SJCRH30 (cell line): ENCODE results near the gene OAS1. TPM values are rescaled to one million over a fixed set of nuclear protein-coding genes. Genes with fewer than 3 reads are reported as not detected.
"Not testable (repeated sequence)": the region's sequence is repeated elsewhere in the genome, so short reads cannot be mapped to it uniquely, and the experiment has no call there.

ENCODE experiments used
- DNase-seq, 2 experiments: peaks; one replicate each; pipeline ENCODE4 v3.0.0-alpha.2; 2015 to 2020
- H3K27ac ChIP-seq: fragments of 250-450 bp; sonication (Bioruptor Pico); 2 replicates; pipeline ENCODE4 v1.5.1; 2020; ENCODE audit warnings: mild to moderate bottlenecking, moderate library complexity
- H3K27me3 ChIP-seq: fragments of 250-450 bp; sonication (Bioruptor Pico); 2 replicates; pipeline ENCODE4 v1.5.1; 2020; ENCODE audit warnings: mild to moderate bottlenecking, moderate library complexity
- H3K36me3 ChIP-seq: fragments of 250-450 bp; sonication (Bioruptor Pico); 2 replicates; pipeline ENCODE4 v1.5.1; 2020; ENCODE audit warnings: mild to moderate bottlenecking, moderate library complexity
- H3K4me1 ChIP-seq: fragments of 250-450 bp; sonication (Bioruptor Pico); 2 replicates; pipeline ENCODE4 v1.5.1; 2020; ENCODE audit warnings: mild to moderate bottlenecking, moderate library complexity
- H3K4me3 ChIP-seq: fragments of 250-450 bp; sonication (Bioruptor Pico); 2 replicates; pipeline ENCODE4 v1.5.1; 2020; ENCODE audit warnings: mild to moderate bottlenecking, moderate library complexity
- H3K9me3 ChIP-seq: fragments of 250-450 bp; sonication (Bioruptor Pico); replicated peaks from 2 replicates; pipeline ENCODE4 v1.5.1; 2020; ENCODE audit warnings: mild to moderate bottlenecking, moderate library complexity
- total RNA-seq: library from RNA; depleted of rRNA; stranded (reverse); fragments of >200 nt; shearing (Covaris generic); gene quantifications from 2 replicates; pipeline ENCODE4 v1.2.3, GENCODE V29; 2014

OAS1 gene
- total RNA-seq, 1 experiment from 2014 or later, result not detected

DNA sequence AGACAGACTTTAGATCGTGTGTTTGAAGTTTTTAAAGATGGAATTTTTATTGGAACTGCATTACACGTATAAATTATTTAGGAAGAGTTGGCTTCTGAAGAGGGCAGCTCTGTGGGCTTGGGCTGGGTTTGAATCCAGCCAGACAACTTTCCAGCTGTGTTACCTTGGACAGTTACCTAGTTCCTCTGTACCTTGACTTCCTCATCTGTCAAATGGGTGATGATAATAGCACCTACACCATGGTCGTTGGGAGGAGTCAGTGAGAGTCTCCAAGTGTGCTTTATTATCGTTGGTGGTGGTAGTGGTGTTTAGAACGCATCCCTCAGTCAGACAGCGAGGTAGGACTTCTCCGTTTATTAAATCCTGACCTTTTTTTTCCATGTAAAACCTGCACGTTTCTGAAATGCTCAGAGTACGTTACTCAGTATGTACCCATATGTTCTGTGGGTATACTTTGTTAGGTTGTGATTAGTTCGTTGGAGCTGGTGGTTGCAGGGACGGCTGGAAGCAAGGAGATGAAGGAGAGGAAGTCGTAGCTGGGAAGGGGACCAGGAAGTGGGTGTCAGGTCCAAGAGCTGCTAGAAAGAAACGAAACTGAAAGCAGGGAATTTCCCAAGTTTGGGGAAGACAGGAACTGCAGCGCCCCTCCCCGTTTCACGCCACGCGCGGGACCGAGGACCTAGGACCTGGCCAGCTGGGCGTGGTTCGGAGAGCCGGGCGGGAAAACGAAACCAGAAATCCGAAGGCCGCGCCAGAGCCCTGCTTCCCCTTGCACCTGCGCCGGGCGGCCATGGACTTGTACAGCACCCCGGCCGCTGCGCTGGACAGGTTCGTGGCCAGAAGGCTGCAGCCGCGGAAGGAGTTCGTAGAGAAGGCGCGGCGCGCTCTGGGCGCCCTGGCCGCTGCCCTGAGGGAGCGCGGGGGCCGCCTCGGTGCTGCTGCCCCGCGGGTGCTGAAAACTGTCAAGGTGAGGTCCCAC, 31.3 kb downstream of the OAS1 start, which contains the start of gene OAS3:
Gene OAS3, plus strand, starts transcription at position 734 of the 979 bp plus-strand sequence. Its CDS starts 57 bp downstream, at position 791.
- Histone ChIP-seq H3K27me3 (no peaks in the 10 kb centered on the region), H3K36me3 (no peaks in the 10 kb centered on the region), H3K4me1 (no peaks in the 10 kb centered on the region), H3K4me3 (peak within 1 kb of the TSS; percentile 39), H3K27ac (no peak within 1 kb of the TSS), H3K9me3 (no peaks in the 10 kb centered on the region)
- peak; percentile 6 for DNase-seq

DNA sequence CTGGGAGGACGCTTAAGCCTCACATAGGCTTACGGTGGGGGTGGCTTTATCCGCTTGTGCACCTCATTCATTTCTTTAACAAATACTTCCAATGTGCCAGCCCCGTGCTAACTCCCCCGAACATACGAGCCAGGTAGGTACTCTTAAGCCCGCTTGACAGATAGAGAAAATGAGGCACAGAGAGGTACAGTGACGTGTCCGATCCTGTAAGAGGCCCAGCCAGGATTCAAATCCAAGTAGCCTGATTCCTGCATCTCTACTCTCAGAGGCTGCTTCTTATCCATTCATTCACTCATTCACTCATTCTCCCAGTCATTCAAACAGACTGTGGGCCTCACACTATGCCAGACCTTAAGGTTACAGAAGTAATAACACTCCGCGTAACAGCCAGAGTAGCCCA, 32.0 kb downstream of the OAS1 start:
- no peaks in the 10 kb centered on the region for H3K9me3 ChIP-seq
- H3K4me3 ChIP-seq, result peak overlapping the region; percentile 39
- no peak for DNase-seq
- no peaks in the 10 kb centered on the region for H3K4me1 ChIP-seq
- no peaks in the 10 kb centered on the region for H3K27me3 ChIP-seq
- H3K36me3 ChIP-seq, result no peaks in the 10 kb centered on the region
- no peak overlapping the region for H3K27ac ChIP-seq

DNA sequence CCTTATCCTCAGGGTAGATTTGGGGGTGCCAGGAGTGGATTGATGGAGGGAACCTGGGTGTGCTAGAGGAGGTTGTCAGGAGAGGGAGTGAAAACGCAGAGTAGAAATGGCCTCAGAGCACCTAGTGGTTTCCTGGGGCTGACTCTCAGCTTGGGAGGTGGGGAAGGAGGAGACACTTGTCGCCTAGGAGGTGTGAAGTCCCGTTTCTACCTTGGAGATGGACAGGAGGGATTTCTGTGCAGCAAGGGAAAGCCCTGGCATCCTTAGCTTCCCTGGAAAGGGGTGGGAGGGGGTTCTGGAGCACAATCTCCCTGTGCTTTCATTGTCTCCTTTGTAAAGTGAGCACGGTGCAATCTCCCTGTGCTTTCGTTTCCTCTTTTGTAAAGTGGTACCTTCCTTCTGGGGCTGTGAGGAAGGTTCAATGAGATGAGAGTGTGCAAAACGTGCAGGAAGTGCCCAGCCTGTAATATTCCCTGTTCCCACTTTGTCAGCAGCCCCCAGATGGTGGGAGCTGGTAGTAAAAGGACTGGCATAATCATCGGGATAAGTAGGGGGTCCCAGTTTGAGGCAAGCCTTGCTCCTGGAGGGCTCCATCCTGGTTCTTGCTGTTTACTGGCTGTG, 33.1 kb downstream of the OAS1 start:
- Histone ChIP-seq H3K27me3 (no peaks in the 10 kb centered on the region), H3K36me3 (no peaks in the 10 kb centered on the region), H3K9me3 (no peaks in the 10 kb centered on the region), H3K4me1 (no peaks in the 10 kb centered on the region), H3K4me3 (no peak overlapping the region), H3K27ac (no peak overlapping the region)
- no peak for DNase-seq

DNA sequence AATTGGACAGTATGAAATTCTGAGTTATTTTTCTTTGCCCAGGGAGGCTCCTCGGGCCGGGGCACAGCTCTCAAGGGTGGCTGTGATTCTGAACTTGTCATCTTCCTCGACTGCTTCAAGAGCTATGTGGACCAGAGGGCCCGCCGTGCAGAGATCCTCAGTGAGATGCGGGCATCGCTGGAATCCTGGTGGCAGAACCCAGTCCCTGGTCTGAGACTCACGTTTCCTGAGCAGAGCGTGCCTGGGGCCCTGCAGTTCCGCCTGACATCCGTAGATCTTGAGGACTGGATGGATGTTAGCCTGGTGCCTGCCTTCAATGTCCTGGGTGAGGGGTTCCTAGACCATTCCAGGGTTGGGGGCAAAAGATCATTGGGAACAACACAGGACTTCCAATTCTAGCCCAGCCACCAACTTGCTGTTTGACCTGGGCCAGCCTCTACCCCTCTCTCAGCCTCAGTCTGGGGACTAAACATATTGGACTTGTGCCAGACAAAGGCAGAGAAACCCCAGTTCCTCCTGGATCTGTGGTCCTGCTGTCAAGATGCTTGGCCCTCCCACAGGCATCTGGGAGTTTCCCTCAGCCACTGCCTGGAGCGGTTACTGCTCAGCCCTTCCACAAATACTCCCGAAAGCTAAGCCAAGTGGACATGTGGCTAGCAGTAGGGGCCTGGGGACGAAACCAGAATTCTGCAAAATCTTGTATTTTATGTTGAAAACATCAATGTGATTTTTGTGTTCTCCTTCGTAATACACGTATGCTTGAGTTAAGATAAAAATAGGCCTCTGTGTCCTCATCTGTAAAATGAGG, 35.0 kb downstream of the OAS1 start:
- H3K27ac ChIP-seq, result no peak overlapping the region
- no peak overlapping the region for H3K4me3 ChIP-seq
- H3K9me3 ChIP-seq, result no peaks in the 10 kb centered on the region
- no peaks in the 10 kb centered on the region for H3K27me3 ChIP-seq
- no peaks in the 10 kb centered on the region for H3K36me3 ChIP-seq
- no peaks in the 10 kb centered on the region for H3K4me1 ChIP-seq
- no peak for DNase-seq

DNA sequence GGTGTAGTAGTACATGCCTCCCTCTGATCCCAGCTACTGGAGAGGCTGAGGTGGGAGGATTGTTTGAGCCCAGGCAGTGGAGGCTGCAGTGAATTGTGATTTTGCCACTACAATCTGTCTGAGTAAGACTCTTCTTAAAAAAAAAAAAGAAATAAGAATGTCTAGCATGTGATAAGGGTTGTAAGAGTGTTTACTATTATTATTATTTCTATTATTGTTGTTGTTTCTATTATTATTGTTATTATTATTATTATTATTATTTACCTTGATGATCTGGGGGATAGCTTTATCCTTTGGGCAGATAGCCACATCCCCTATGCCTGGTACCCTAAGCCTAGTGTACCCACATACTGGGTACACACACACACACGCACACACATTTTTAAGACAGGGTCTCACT, 35.8 kb downstream of the OAS1 start:
- no peaks in the 10 kb centered on the region for H3K27me3 ChIP-seq
- H3K36me3 ChIP-seq, result no peaks in the 10 kb centered on the region
- no peak overlapping the region for H3K27ac ChIP-seq
- no peak overlapping the region for H3K4me3 ChIP-seq
- no peaks in the 10 kb centered on the region for H3K4me1 ChIP-seq
- no peak for DNase-seq
- no peaks in the 10 kb centered on the region for H3K9me3 ChIP-seq

DNA sequence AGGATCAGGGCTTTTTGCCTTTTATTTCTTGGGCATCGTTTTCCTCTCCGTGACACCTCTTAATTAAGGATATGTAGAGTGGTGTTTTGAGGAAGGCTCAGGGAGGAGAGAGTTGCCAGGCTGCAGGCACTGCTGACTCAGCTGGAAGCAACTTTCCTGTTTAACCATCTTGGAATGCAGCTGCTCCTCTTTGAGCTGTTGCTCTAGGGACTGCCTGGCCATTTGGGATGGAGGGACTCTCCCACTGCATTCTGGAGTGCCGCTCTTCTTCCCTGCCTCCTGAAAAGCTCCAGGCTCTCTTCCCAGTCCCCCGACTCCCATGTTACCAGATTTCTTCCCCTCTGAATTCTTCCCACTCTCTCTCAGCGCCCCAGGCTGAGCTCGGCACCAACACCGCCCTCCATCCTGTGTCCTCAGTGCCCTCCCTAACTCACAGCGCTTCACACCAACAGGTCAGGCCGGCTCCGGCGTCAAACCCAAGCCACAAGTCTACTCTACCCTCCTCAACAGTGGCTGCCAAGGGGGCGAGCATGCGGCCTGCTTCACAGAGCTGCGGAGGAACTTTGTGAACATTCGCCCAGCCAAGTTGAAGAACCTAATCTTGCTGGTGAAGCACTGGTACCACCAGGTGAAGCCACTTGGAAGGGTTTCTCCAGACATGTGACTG, 37.4 kb downstream of the OAS1 start:
- Histone ChIP-seq H3K4me1 (no peaks in the 10 kb centered on the region), H3K9me3 (no peaks in the 10 kb centered on the region), H3K4me3 (no peak overlapping the region), H3K27ac (no peak overlapping the region), H3K27me3 (no peaks in the 10 kb centered on the region), H3K36me3 (no peaks in the 10 kb centered on the region)
- no peak for DNase-seq

DNA sequence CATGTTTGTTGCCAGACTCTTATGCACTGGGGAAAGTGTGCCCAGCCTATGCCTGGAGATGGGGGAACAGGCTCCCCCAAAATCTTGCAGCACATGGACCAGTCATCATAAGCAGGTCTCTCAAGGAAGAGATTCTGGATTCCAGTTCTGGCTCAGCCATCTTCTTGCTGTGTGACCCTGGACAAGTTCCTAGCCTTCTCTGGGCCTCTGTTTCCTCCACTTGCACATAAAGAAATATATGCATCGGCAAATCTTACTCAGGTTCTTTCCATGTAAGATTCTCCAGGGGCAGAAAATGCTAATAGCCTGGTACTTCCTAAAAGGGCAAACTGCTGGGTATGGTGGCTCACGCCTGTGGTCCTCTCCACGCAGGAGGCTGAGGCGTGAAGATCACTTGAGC, 38.8 kb downstream of the OAS1 start:
- Histone ChIP-seq H3K4me3 (no peak overlapping the region), H3K27ac (no peak overlapping the region), H3K36me3 (no peaks in the 10 kb centered on the region), H3K4me1 (no peaks in the 10 kb centered on the region), H3K9me3 (no peaks in the 10 kb centered on the region), H3K27me3 (no peaks in the 10 kb centered on the region)
- DNase-seq, result no peak

DNA sequence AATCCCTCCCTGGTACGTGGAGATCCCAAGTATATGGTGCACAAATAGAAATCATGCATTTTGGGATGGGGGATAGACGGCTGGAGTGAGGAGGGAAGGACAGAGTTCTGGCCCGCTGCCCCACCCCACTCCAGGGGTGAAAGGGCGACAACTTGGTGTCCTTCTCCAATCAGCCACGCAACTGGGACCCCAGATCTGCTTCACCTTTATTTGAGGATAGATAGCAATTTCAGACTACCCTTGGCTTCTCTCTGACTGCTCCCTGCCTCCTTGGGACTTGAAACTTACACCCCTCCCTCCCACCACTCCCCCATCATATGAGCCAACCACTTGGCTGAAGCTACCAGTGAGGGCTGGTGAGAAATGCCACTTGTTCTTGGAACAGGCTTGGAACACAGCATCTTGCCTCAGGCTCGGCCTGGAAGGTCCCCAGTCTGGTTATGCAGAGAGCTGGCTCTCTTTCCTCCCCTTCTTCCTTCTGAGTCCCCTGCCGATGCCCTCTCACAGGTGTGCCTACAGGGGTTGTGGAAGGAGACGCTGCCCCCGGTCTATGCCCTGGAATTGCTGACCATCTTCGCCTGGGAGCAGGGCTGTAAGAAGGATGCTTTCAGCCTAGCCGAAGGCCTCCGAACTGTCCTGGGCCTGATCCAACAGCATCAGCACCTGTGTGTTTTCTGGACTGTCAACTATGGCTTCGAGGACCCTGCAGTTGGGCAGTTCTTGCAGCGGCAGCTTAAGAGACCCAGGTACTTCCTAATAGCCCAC, 39.7 kb downstream of the OAS1 start:
- Histone ChIP-seq H3K27ac (no peak overlapping the region), H3K27me3 (no peaks in the 10 kb centered on the region), H3K4me3 (no peak overlapping the region), H3K36me3 (no peaks in the 10 kb centered on the region), H3K4me1 (no peaks in the 10 kb centered on the region), H3K9me3 (no peaks in the 10 kb centered on the region)
- no peak for DNase-seq

DNA sequence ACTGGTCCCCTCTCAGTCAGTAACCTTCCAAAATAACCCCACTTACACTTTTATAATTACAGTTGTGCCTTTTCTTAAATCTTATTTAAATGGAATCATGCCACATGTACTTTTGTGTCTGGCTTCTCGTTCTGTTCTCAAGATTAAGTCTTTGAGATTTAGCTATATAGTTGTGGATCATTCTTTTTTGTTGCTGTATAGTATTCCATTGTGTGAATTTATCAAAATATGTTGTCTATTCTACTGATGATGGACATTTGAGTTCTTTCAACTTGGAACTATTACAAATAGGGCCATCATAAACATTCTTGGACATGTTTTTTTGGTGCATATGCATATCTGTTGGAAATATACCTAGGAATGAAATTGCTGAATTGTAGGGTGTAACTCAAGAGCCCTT, 40.6 kb downstream of the OAS1 start:
- no peaks in the 10 kb centered on the region for H3K9me3 ChIP-seq
- no peak overlapping the region for H3K27ac ChIP-seq
- H3K4me3 ChIP-seq, result no peak overlapping the region
- H3K4me1 ChIP-seq, result no peaks in the 10 kb centered on the region
- no peaks in the 10 kb centered on the region for H3K27me3 ChIP-seq
- no peak for DNase-seq
- H3K36me3 ChIP-seq, result no peaks in the 10 kb centered on the region

DNA sequence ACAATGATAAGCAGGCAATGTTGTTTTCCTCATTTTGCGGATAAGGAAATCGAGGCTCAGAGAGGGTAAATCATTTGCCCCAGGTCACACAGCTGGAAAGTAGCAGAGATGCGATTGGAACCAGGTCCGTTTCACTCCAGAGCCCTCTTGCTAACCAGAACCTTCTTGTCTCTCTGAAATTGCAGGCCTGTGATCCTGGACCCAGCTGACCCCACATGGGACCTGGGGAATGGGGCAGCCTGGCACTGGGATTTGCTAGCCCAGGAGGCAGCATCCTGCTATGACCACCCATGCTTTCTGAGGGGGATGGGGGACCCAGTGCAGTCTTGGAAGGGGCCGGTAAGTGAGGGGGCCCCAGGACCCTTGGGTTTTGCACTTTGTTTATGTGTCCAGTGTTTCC, 41.0 kb downstream of the OAS1 start:
- no peak for DNase-seq
- H3K36me3 ChIP-seq, result no peaks in the 10 kb centered on the region
- no peaks in the 10 kb centered on the region for H3K4me1 ChIP-seq
- no peak overlapping the region for H3K27ac ChIP-seq
- H3K9me3 ChIP-seq, result no peaks in the 10 kb centered on the region
- no peak overlapping the region for H3K4me3 ChIP-seq
- no peaks in the 10 kb centered on the region for H3K27me3 ChIP-seq

DNA sequence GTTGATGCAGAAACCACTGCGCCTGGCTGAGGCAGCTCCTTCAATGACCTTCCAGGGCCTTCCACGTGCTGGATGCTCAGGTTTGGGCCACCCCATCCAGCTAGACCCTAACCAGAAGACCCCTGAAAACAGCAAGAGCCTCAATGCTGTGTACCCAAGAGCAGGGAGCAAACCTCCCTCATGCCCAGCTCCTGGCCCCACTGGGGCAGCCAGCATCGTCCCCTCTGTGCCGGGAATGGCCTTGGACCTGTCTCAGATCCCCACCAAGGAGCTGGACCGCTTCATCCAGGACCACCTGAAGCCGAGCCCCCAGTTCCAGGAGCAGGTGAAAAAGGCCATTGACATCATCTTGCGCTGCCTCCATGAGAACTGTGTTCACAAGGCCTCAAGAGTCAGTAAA, 42.0 kb downstream of the OAS1 start:
- no peak overlapping the region for H3K4me3 ChIP-seq
- no peak overlapping the region for H3K27ac ChIP-seq
- no peaks in the 10 kb centered on the region for H3K4me1 ChIP-seq
- no peaks in the 10 kb centered on the region for H3K36me3 ChIP-seq
- no peak for DNase-seq
- no peaks in the 10 kb centered on the region for H3K9me3 ChIP-seq
- H3K27me3 ChIP-seq, result no peaks in the 10 kb centered on the region

DNA sequence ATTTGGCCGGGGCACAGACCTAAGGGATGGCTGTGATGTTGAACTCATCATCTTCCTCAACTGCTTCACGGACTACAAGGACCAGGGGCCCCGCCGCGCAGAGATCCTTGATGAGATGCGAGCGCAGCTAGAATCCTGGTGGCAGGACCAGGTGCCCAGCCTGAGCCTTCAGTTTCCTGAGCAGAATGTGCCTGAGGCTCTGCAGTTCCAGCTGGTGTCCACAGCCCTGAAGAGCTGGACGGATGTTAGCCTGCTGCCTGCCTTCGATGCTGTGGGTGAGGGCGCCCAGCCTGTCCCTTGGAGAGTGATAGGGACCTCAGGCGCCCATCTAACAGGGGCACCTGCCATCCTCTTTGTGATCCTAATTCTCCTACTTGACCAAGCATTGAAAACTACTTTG, 43.9 kb downstream of the OAS1 start:
- Histone ChIP-seq H3K36me3 (no peaks in the 10 kb centered on the region), H3K4me1 (no peaks in the 10 kb centered on the region), H3K27me3 (no peaks in the 10 kb centered on the region), H3K9me3 (no peaks in the 10 kb centered on the region), H3K27ac (no peak overlapping the region), H3K4me3 (no peak overlapping the region)
- no peak for DNase-seq

DNA sequence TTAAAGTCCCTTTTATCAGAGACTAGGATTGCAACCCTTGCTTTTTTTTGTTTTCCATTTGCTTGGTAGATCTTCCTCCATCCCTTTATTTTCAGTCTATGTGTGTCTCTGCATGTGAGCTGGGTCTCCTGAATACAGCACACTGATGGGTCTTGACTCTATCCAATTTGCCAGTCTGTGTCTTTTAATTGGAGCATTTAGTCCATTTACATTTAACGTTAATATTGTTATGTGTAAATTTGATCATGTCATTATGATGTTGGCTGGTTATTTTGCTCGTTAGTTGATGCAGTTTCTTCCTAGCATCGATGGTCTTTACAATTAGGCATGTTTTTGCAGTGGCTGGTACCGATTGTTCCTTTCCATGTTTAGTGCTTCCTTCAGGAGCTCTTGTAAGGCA, 50.4 kb downstream of the OAS1 start:
- not testable (repeated sequence) for H3K4me3 ChIP-seq, H3K36me3 ChIP-seq, H3K9me3 ChIP-seq, H3K27me3 ChIP-seq, DNase-seq, H3K4me1 ChIP-seq, H3K27ac ChIP-seq

DNA sequence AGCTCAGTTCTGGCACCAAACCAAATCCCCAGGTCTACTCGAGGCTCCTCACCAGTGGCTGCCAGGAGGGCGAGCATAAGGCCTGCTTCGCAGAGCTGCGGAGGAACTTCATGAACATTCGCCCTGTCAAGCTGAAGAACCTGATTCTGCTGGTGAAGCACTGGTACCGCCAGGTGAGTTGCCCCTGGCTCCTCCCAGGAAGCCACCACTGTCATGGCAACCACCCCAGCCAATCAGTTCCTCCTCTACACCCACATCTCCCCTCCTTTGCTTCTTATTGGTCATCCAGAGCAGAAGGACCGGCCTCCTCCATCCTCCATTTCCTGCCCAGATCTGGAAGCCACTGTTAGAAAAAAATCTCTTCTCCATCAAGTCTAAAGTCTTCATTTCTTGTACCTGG, 54.3 kb downstream of the OAS1 start:
- no peaks in the 10 kb centered on the region for H3K27me3 ChIP-seq
- H3K27ac ChIP-seq, result no peak overlapping the region
- H3K9me3 ChIP-seq, result no peaks in the 10 kb centered on the region
- no peak for DNase-seq
- H3K36me3 ChIP-seq, result no peaks in the 10 kb centered on the region
- H3K4me3 ChIP-seq, result no peak overlapping the region
- H3K4me1 ChIP-seq, result no peaks in the 10 kb centered on the region
